Prostate gland (tissue), 2 donors: Measurements from ENCODE around the gene PSMD4.
"Not testable (repeated sequence)": the region's sequence is repeated elsewhere in the genome, so short reads cannot be mapped to it uniquely, and the experiment has no call there.

ENCODE experiments used
- POLR2A ChIP-seq: fragments of 450-650 bp; IDR thresholded peaks from one replicate; pipeline ENCODE4 v1.6.1; 2016; ENCODE audit warnings: antibody characterized with exemption, mild to moderate bottlenecking
- POLR2AphosphoS5 ChIP-seq: sonication (generic); formaldehyde crosslinking; IDR thresholded peaks from one replicate; pipeline ENCODE4 v1.6.1; 2017; ENCODE audit warnings: antibody characterized with exemption
- TF ChIP-seq, protein P1 (sequence below), 4 experiments: fragments of 200-600 bp in 2 of 4; fragments of 450-650 bp in 2 of 4; sonication (generic) in 2 of 4; IDR thresholded peaks; 1 replicate in 3 of 4; 2 replicates in 1 of 4; pipeline ENCODE4 v1.5.1; 2016 to 2019; ENCODE audit warnings: antibody characterized with exemption in 4 of 4, mild to moderate bottlenecking in 2 of 4, moderate library complexity in 2 of 4

GRCh38 chr1:151275341-151275740 lies 20.8 kb downstream of the PSMD4 start:
- TF ChIP-seq, protein P1, sequence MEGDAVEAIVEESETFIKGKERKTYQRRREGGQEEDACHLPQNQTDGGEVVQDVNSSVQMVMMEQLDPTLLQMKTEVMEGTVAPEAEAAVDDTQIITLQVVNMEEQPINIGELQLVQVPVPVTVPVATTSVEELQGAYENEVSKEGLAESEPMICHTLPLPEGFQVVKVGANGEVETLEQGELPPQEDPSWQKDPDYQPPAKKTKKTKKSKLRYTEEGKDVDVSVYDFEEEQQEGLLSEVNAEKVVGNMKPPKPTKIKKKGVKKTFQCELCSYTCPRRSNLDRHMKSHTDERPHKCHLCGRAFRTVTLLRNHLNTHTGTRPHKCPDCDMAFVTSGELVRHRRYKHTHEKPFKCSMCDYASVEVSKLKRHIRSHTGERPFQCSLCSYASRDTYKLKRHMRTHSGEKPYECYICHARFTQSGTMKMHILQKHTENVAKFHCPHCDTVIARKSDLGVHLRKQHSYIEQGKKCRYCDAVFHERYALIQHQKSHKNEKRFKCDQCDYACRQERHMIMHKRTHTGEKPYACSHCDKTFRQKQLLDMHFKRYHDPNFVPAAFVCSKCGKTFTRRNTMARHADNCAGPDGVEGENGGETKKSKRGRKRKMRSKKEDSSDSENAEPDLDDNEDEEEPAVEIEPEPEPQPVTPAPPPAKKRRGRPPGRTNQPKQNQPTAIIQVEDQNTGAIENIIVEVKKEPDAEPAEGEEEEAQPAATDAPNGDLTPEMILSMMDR (IDR thresholded peaks at IDR 0.05): not testable (repeated sequence)
- TF ChIP-seq POLR2AphosphoS5, POLR2A: not testable (repeated sequence)
